HepG2 (cell line): ENCODE results near the gene PRR11. TPM values are rescaled to one million over a fixed set of nuclear protein-coding genes. Genes with fewer than 3 reads are reported as not detected.
A peak's percentile ranks its signal among the peaks of the same experiment; 100 is the strongest.

Experiments
- ATF1 ChIP-seq: IDR thresholded peaks from 2 replicates; pipeline ENCODE4 v1.6.1; 2016; ENCODE audit warnings: mild to moderate bottlenecking, control low read depth
- BCL3 ChIP-seq: sonication (generic); formaldehyde crosslinking; IDR thresholded peaks from 2 replicates; pipeline ENCODE4 v1.5.1; 2020; ENCODE audit warnings: mild to moderate bottlenecking, missing genetic modification reagents, moderate library complexity
- CAMTA2 ChIP-seq: sonication (generic); formaldehyde crosslinking; IDR thresholded peaks from 2 replicates; pipeline ENCODE4 v1.4.0; 2020; ENCODE audit warnings: mild to moderate bottlenecking, missing genetic modification reagents, borderline replicate concordance
- CENPBD1 ChIP-seq: sonication (generic); formaldehyde crosslinking; IDR thresholded peaks from 2 replicates; pipeline ENCODE4 v1.8.0; 2022; ENCODE audit warnings: missing genetic modification reagents, low read depth, mild to moderate bottlenecking, borderline replicate concordance
- ELF1 ChIP-seq: sonication (generic); formaldehyde crosslinking; IDR thresholded peaks from 2 replicates; pipeline ENCODE4 v1.4.0; 2020; ENCODE audit warnings: missing genetic modification reagents
- ETS1 ChIP-seq: sonication (generic); formaldehyde crosslinking; IDR thresholded peaks from 2 replicates; pipeline ENCODE4 v1.4.0; 2020; ENCODE audit warnings: missing genetic modification reagents
- IRX3 ChIP-seq: sonication (generic); formaldehyde crosslinking; IDR thresholded peaks from 2 replicates; pipeline ENCODE4 v1.8.1; 2023; ENCODE audit warnings: mild to moderate bottlenecking, low read depth, missing genetic modification reagents, borderline replicate concordance
- MBNL3 ChIP-seq: fragments of 250-450 bp; sonication (Bioruptor Pico); conservative IDR thresholded peaks from 2 replicates; pipeline ENCODE4 v1.8.0; 2022; ENCODE audit warnings: mild to moderate bottlenecking, inconsistent platforms
- NR1H2 ChIP-seq: sonication (generic); formaldehyde crosslinking; IDR thresholded peaks from 2 replicates; pipeline ENCODE4 v1.8.1; 2022; ENCODE audit warnings: low read depth, missing genetic modification reagents, borderline replicate concordance
- SKIL ChIP-seq: sonication (generic); formaldehyde crosslinking; IDR thresholded peaks from 2 replicates; pipeline ENCODE4 v1.8.0; 2022; ENCODE audit warnings: missing genetic modification reagents, mild to moderate bottlenecking, moderate library complexity, borderline replicate concordance
- SRSF1 ChIP-seq: fragments of 200-400 bp; formaldehyde crosslinking; optimal IDR thresholded peaks from 2 replicates; pipeline ENCODE3; 2017; ENCODE audit warnings: mild to moderate bottlenecking, low read depth, low read length, moderate library complexity
- ZBTB20 ChIP-seq: sonication (generic); formaldehyde crosslinking; IDR thresholded peaks from 2 replicates; pipeline ENCODE4 v1.8.1; 2023; ENCODE audit warnings: missing genetic modification reagents, low read depth, mild to moderate bottlenecking, borderline replicate concordance
- ZC3H13 ChIP-seq: sonication (generic); formaldehyde crosslinking; IDR thresholded peaks from 2 replicates; pipeline ENCODE4 v1.8.1; 2023; ENCODE audit warnings: mild to moderate bottlenecking, missing genetic modification reagents, moderate library complexity
- ZNF264 ChIP-seq: sonication (generic); formaldehyde crosslinking; IDR thresholded peaks from 2 replicates; pipeline ENCODE4 v1.4.0; 2020; ENCODE audit warnings: missing genetic modification reagents
- ZNF337 ChIP-seq: sonication (generic); formaldehyde crosslinking; IDR thresholded peaks from 2 replicates; pipeline ENCODE4 v1.5.1; 2020; ENCODE audit warnings: missing genetic modification reagents, low read depth, mild to moderate bottlenecking, borderline replicate concordance
- ZNF496 ChIP-seq: sonication (generic); formaldehyde crosslinking; IDR thresholded peaks from 2 replicates; pipeline ENCODE4 v1.8.1; 2023; ENCODE audit warnings: mild to moderate bottlenecking, moderate library complexity, missing genetic modification reagents; ENCODE audit not compliant: insufficient replicate concordance
- ZNF503 ChIP-seq: sonication (generic); formaldehyde crosslinking; IDR thresholded peaks from 2 replicates; pipeline ENCODE4 v1.4.0; 2020; ENCODE audit warnings: missing genetic modification reagents
- ZNF558 ChIP-seq: sonication (generic); formaldehyde crosslinking; IDR thresholded peaks from 2 replicates; pipeline ENCODE4 v1.9.0; 2022; ENCODE audit warnings: mild to moderate bottlenecking, missing genetic modification reagents, borderline replicate concordance
- ZNF597 ChIP-seq: sonication (generic); formaldehyde crosslinking; IDR thresholded peaks from 2 replicates; pipeline ENCODE4 v1.5.0; 2020; ENCODE audit warnings: missing genetic modification reagents
- ZNF607 ChIP-seq: sonication (generic); formaldehyde crosslinking; IDR thresholded peaks from 2 replicates; pipeline ENCODE4 v1.5.1; 2020; ENCODE audit warnings: missing genetic modification reagents, mild to moderate bottlenecking, borderline replicate concordance
- ZNF672 ChIP-seq: sonication (generic); formaldehyde crosslinking; IDR thresholded peaks from 2 replicates; pipeline ENCODE4 v1.8.1; 2022; ENCODE audit warnings: missing genetic modification reagents
- ZNF773 ChIP-seq: sonication (generic); formaldehyde crosslinking; IDR thresholded peaks from 2 replicates; pipeline ENCODE4 v1.4.0; 2020; ENCODE audit warnings: missing genetic modification reagents, borderline replicate concordance
- polyA plus RNA-seq, 8 experiments: library from polyadenylated mRNA; depleted of rRNA in 3 of 8; stranded (reverse) in 7 of 8; unstranded in 1 of 8; fragments of >200 nt; fragmentation: Illumina TruSeq in 4 of 8; extraction: Trizol in 4 of 8; gene quantifications; 2 replicates each; pipeline versions ENCODE4 v1.2.1 to v1.2.3, GENCODE V29; 2011 to 2016; ENCODE audit warnings: low read depth in 4 of 8, missing spikeins in 1 of 8, mixed read lengths in 1 of 8; ENCODE audit not compliant: insufficient read depth in 1 of 8
- total RNA-seq, 5 experiments: library from RNA; depleted of rRNA; stranded (reverse); fragments of >200 nt; fragmentation: Illumina TruSeq; extraction: Trizol; gene quantifications; 2 replicates each; pipeline ENCODE4 v1.2.3, GENCODE V29; 2016; ENCODE audit warnings: low read depth in 1 of 5

The PRR11 gene
- total and polyA plus RNA-seq, 2 of the 13 experiments (the other 11 are each of a cell fraction or from before 2014, with no cell fraction given) = 35.7 to 39.2 TPM

GRCh38 chr17:59154292-59154720 is 1.2 kb upstream of the PRR11 start (continued):
- TF ChIP-seq SRSF1 (no peak), ZC3H13 (CRISPR knock-in tag) (0 out of 2 replicates have a peak, but pooled peaks have one; percentile 2), ZNF672 (CRISPR knock-in tag) (no peak), ZNF597 (CRISPR knock-in tag) (no peak), CAMTA2 (no peak), ETS1 (CRISPR knock-in tag) (no peak), ZNF773 (CRISPR knock-in tag) (no peak), ZNF496 (CRISPR knock-in tag) (no peak), SKIL (CRISPR knock-in tag) (no peak), NR1H2 (no peak), ATF1 (no peak), MBNL3 (no peak), ZNF264 (CRISPR knock-in tag) (no peak), ZNF337 (CRISPR knock-in tag) (no peak), ZNF607 (CRISPR knock-in tag) (peak; percentile 76), ZNF558 (CRISPR knock-in tag) (no peak; the same call in 1 of the 2 replicates), IRX3 (CRISPR knock-in tag) (no peak), CENPBD1 (CRISPR knock-in tag) (0 out of 2 replicates have a peak, but pooled peaks have one; percentile 17), ZNF503 (no peak), ZBTB20 (no peak), BCL3 (CRISPR knock-in tag) (no peak), ELF1 (CRISPR knock-in tag) (no peak)
